ENCODE measurements around the gene CEP350.

The CEP350 gene

GRCh38 chr1:179917601-179918429, 36.8 kb upstream of the CEP350 start:
- no peak overlapping the region for H3K4me2 ChIP-seq (ENCODE audit: low read length)
- H2BK120ac ChIP-seq (ENCODE audit: insufficient read depth, low read length, poor library complexity), result no peak overlapping the region
- H3K79me1 ChIP-seq (ENCODE audit: low read length), result no peaks in the 10 kb centered on the region
- H2BK5ac ChIP-seq (ENCODE audit: low read depth, low read length, poor library complexity), result no peak overlapping the region
- H3K4me1 ChIP-seq (ENCODE audit: control insufficient read depth in 1 of 2, insufficient read depth in 2 of 2, low read length in 2 of 2), result peaks cover 2% of the 10 kb centered on the region in 2 experiments
- H3K14ac ChIP-seq (ENCODE audit: low read length), result no peak overlapping the region
- no peaks in the 10 kb centered on the region for H3K79me2 ChIP-seq (ENCODE audit: control insufficient read depth, insufficient read depth, low read length, poor library complexity)
- no peaks in the 10 kb centered on the region for H3K27me3 ChIP-seq (ENCODE audit: insufficient read depth, low read length)
- H3K9ac ChIP-seq (ENCODE audit: low read length), result no peak overlapping the region
- H4K91ac ChIP-seq (ENCODE audit: low read depth, low read length), result no peak overlapping the region
- no peak overlapping the region for H2AFZ ChIP-seq (ENCODE audit: insufficient read depth, low read length, poor library complexity)
- no peak overlapping the region for H3K27ac ChIP-seq (ENCODE audit: low read depth, low read length)
- no peak overlapping the region for H4K8ac ChIP-seq (ENCODE audit: low read depth, low read length)
- H3K23ac ChIP-seq (ENCODE audit: low read length), result no peak overlapping the region
- no peak overlapping the region for H2BK12ac ChIP-seq (ENCODE audit: low read length)
- no peaks in the 10 kb centered on the region for H3K9me3 ChIP-seq (ENCODE audit: insufficient read depth, low read depth, low read length)
- no peak overlapping the region for H3K4me3 ChIP-seq (ENCODE audit: low read depth, low read length)
- peaks cover 0 to 9% of the 10 kb centered on the region in 2 experiments for H3K36me3 ChIP-seq (ENCODE audit: control insufficient read depth in 1 of 2, insufficient read depth in 2 of 2, low read length in 2 of 2)
- peak; percentile 65 to 82 for DNase-seq
- H4K12ac ChIP-seq (ENCODE audit: low read depth, low read length), result no peak overlapping the region
- no peak overlapping the region for H2AK5ac ChIP-seq (ENCODE audit: low read length)
- no peak overlapping the region for H3K18ac ChIP-seq (ENCODE audit: low read length)
- no peak overlapping the region for H3K4ac ChIP-seq (ENCODE audit: low read depth, low read length)
- no CpG with 5 or more reads among the region's 10 CpGs for whole genome bisulfite sequencing (ENCODE audit: extremely low coverage, insufficient coverage, insufficient read length)

DNA sequence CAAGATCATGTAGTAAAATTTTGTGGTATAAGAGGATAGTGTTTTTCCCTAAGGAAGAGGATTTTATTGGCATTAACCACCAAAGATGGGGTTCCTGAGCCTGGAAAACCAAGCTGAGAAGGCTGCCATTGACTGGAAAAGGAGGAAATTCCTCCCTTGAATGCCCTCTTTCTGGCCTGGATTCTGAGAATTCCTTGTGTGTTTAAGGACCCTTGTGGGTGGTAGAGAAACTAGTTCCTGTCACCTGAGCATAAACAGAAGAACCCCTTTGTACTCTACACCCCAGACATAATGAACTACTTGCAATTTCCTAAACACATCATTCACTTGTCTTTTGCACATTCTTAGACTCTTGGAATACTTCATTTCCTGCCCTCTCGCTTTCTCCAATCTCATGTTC, 33.1 kb upstream of the CEP350 start:
- H3K36me3 ChIP-seq (ENCODE audit: control insufficient read depth in 1 of 2, insufficient read depth in 2 of 2, low read length in 2 of 2), result peaks cover 0 to 9% of the 10 kb centered on the region in 2 experiments
- H3K4ac ChIP-seq (ENCODE audit: low read depth, low read length), result no peak overlapping the region
- H4K8ac ChIP-seq (ENCODE audit: low read depth, low read length), result no peak overlapping the region
- no peak overlapping the region for H2BK5ac ChIP-seq (ENCODE audit: low read depth, low read length, poor library complexity)
- H2AK5ac ChIP-seq (ENCODE audit: low read length), result no peak overlapping the region
- H3K79me2 ChIP-seq (ENCODE audit: control insufficient read depth, insufficient read depth, low read length, poor library complexity), result no peaks in the 10 kb centered on the region
- no peak overlapping the region for H3K27ac ChIP-seq (ENCODE audit: low read depth, low read length)
- H3K79me1 ChIP-seq (ENCODE audit: low read length), result no peaks in the 10 kb centered on the region
- H3K4me1 ChIP-seq (ENCODE audit: control insufficient read depth in 1 of 2, insufficient read depth in 2 of 2, low read length in 2 of 2), result peaks cover 2% of the 10 kb centered on the region in 2 experiments
- no peak overlapping the region for H3K4me3 ChIP-seq (ENCODE audit: low read depth, low read length)
- no peak overlapping the region for H3K4me2 ChIP-seq (ENCODE audit: low read length)
- no peak overlapping the region for H3K9ac ChIP-seq (ENCODE audit: low read length)
- H2BK120ac ChIP-seq (ENCODE audit: insufficient read depth, low read length, poor library complexity), result no peak overlapping the region
- no peak for DNase-seq
- WGBS (ENCODE audit: extremely low coverage, insufficient coverage, insufficient read length), result no CpG with 5 or more reads among the region's 1 CpG
- H3K14ac ChIP-seq (ENCODE audit: low read length), result no peak overlapping the region
- H3K18ac ChIP-seq (ENCODE audit: low read length), result no peak overlapping the region
- no peaks in the 10 kb centered on the region for H3K27me3 ChIP-seq (ENCODE audit: insufficient read depth, low read length)
- H4K12ac ChIP-seq (ENCODE audit: low read depth, low read length), result no peak overlapping the region
- H4K91ac ChIP-seq (ENCODE audit: low read depth, low read length), result no peak overlapping the region
- no peak overlapping the region for H3K23ac ChIP-seq (ENCODE audit: low read length)
- H2AFZ ChIP-seq (ENCODE audit: insufficient read depth, low read length, poor library complexity), result no peak overlapping the region
- no peak overlapping the region for H2BK12ac ChIP-seq (ENCODE audit: low read length)
- no peaks in the 10 kb centered on the region for H3K9me3 ChIP-seq (ENCODE audit: insufficient read depth, low read depth, low read length)

DNA sequence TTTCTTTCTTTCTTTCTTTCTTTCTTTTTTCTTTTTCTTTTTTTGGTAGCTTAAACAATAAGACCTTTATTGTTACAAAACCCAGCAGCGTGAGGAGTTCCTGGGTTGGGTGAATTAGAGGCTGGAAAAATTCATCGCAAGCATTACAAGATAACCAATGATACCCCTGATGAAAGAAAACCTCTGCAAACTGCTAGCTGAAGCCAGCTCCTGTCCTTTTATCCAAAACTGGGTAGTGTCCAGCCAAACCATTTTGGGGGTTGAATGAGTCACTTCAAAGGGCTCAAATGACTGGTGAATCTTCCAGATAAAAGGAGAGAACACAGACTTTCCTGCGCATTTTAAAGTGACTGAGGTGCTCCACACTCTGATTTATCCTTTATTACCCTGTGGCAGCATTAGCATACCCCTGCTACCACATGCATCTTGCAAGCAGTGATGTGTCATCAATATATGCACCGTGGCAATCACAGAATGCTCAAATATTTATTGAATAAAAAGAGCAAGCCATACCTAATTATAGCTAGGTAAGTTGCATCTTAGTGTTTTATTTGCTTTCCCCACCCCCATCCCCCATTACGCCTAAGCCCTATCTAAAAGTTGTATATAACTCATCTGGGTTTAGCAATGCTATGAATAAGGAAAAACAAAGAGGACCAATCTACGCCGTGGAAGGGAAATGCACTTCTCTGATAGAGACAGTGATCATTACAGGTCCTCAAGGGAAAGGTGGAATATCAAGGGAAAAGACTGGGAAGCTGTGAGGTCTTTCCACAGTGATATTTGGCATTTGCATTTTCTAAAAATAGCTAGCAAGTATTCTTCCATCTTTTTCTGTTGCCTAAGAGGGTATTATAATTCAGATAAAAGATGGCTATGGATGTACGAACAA, 32.4 kb upstream of the CEP350 start:
- Histone ChIP-seq H3K18ac (ENCODE audit: low read length) (no peak overlapping the region), H3K79me1 (ENCODE audit: low read length) (no peaks in the 10 kb centered on the region), H2AFZ (ENCODE audit: insufficient read depth, low read length, poor library complexity) (no peak overlapping the region), H2AK5ac (ENCODE audit: low read length) (no peak overlapping the region), H3K79me2 (ENCODE audit: control insufficient read depth, insufficient read depth, low read length, poor library complexity) (no peaks in the 10 kb centered on the region), H3K27ac (ENCODE audit: low read depth, low read length) (no peak overlapping the region), H3K23ac (ENCODE audit: low read length) (no peak overlapping the region), H2BK12ac (ENCODE audit: low read length) (no peak overlapping the region), H2BK5ac (ENCODE audit: low read depth, low read length, poor library complexity) (no peak overlapping the region), H3K14ac (ENCODE audit: low read length) (no peak overlapping the region), H3K4me2 (ENCODE audit: low read length) (no peak overlapping the region), H3K9ac (ENCODE audit: low read length) (no peak overlapping the region), H3K36me3 (ENCODE audit: control insufficient read depth in 1 of 2, insufficient read depth in 2 of 2, low read length in 2 of 2) (peaks cover 0 to 8% of the 10 kb centered on the region in 2 experiments), H4K8ac (ENCODE audit: low read depth, low read length) (no peak overlapping the region), H4K91ac (ENCODE audit: low read depth, low read length) (no peak overlapping the region), H4K12ac (ENCODE audit: low read depth, low read length) (no peak overlapping the region), H3K4me3 (ENCODE audit: low read depth, low read length) (no peak overlapping the region), H3K9me3 (ENCODE audit: insufficient read depth, low read depth, low read length) (no peaks in the 10 kb centered on the region), H3K27me3 (ENCODE audit: insufficient read depth, low read length) (no peaks in the 10 kb centered on the region), H3K4me1 (ENCODE audit: control insufficient read depth in 1 of 2, insufficient read depth in 2 of 2, low read length in 2 of 2) (peaks cover 2% of the 10 kb centered on the region in 2 experiments), H3K4ac (ENCODE audit: low read depth, low read length) (no peak overlapping the region), H2BK120ac (ENCODE audit: insufficient read depth, low read length, poor library complexity) (no peak overlapping the region)
- DNase-seq, result no peak
- no CpG with 5 or more reads among the region's 8 CpGs for WGBS (ENCODE audit: extremely low coverage, insufficient coverage, insufficient read length)

GRCh38 chr1:179923029-179923428, 31.6 kb upstream of the CEP350 start:
- H3K18ac ChIP-seq (ENCODE audit: low read length), result no peak overlapping the region

More at GRCh38 chr1:179923029-179923428, 31.6 kb upstream of the CEP350 start:
- Histone ChIP-seq H2AK5ac (ENCODE audit: low read length) (no peak overlapping the region), H2BK120ac (ENCODE audit: insufficient read depth, low read length, poor library complexity) (no peak overlapping the region), H4K8ac (ENCODE audit: low read depth, low read length) (no peak overlapping the region), H3K4me2 (ENCODE audit: low read length) (no peak overlapping the region), H3K79me2 (ENCODE audit: control insufficient read depth, insufficient read depth, low read length, poor library complexity) (no peaks in the 10 kb centered on the region), H3K9ac (ENCODE audit: low read length) (no peak overlapping the region), H3K27ac (ENCODE audit: low read depth, low read length) (no peak overlapping the region), H3K79me1 (ENCODE audit: low read length) (peaks cover under 1% of the 10 kb centered on the region), H3K4me1 (ENCODE audit: control insufficient read depth in 1 of 2, insufficient read depth in 2 of 2, low read length in 2 of 2) (peaks cover 2% of the 10 kb centered on the region in 2 experiments), H3K9me3 (ENCODE audit: insufficient read depth, low read depth, low read length) (no peaks in the 10 kb centered on the region), H3K23ac (ENCODE audit: low read length) (no peak overlapping the region), H3K4ac (ENCODE audit: low read depth, low read length) (no peak overlapping the region), H4K91ac (ENCODE audit: low read depth, low read length) (no peak overlapping the region), H2BK12ac (ENCODE audit: low read length) (no peak overlapping the region), H2BK5ac (ENCODE audit: low read depth, low read length, poor library complexity) (no peak overlapping the region), H3K4me3 (ENCODE audit: low read depth, low read length) (no peak overlapping the region), H2AFZ (ENCODE audit: insufficient read depth, low read length, poor library complexity) (no peak overlapping the region), H3K27me3 (ENCODE audit: insufficient read depth, low read length) (no peaks in the 10 kb centered on the region), H3K14ac (ENCODE audit: low read length) (no peak overlapping the region), H4K12ac (ENCODE audit: low read depth, low read length) (no peak overlapping the region), H3K36me3 (ENCODE audit: control insufficient read depth in 1 of 2, insufficient read depth in 2 of 2, low read length in 2 of 2) (peaks cover 0 to under 1% of the 10 kb centered on the region in 2 experiments)
- DNase-seq, result no peak

Data from trophoblast cell (in vitro differentiated cells and primary cell).